ENCODE measurements around the gene RAP1GAP2.

Gene RAP1GAP2

DNA sequence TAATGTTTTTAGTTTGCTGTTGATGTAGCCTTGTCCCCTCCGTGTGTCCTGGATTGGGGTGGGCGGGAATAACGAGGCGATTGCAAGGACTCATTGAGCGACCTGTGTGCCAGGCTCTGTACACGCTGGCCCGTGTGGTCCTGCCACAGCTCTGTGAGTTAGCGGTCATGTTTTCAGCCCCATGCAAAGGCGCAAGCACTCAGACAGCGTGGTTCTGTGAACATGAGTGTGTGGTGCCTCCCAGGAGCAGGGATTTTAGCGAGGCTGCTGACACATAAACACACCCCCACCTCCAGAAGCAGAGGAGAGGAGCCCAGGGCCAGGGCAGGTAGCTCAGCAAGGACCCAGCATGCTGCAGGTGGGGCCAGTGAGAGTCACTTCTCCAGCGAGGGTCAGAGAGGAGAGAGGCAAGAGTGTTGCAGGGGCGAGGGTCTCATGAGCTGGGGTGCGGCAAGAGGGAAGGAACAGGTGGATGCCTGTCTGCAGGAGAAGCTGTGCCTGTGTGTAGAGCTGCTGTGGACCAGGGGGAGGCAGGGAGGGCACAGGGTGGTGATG is 151.8 kb downstream of the RAP1GAP2 start:
- no peak for DNase-seq (ENCODE audit: low spot score)

DNA sequence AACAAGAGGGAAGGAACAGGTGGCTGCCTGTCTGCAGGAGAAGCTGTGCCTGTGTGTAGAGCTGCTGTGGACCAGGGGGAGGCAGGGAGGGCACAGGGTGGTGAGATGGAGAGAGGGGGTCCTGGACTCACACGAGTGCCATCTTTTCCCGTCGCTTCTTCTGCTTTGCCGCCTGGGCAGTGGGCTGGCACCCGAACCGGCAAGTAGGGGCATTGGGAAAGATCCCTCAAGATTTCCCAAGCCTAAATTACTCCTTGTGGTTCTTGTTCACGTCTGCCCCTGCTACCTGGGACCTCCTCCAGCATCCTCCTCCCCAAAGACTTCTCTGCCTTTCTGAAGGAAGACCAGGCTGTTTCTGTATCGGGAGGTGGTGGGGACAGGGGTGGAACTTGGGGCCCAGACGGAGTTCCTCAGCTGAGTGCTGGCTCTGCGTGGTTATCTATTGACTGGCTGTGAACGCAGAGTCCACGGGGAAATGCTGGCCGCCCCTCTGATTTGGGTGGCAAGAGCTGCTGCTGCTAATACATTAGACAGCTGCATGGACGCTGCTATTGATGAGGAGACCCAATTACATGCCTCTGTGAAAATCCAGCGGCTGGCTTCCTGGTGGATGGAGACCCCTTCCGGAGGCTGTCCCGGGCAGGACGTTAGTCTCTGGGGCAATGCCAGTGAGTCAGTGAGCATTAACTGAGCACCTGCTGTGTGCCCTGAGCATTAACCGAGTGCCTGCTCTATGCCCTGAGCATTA is 152.7 kb downstream of the RAP1GAP2 start:
- DNase-seq (ENCODE audit: low spot score): no peak

DNA sequence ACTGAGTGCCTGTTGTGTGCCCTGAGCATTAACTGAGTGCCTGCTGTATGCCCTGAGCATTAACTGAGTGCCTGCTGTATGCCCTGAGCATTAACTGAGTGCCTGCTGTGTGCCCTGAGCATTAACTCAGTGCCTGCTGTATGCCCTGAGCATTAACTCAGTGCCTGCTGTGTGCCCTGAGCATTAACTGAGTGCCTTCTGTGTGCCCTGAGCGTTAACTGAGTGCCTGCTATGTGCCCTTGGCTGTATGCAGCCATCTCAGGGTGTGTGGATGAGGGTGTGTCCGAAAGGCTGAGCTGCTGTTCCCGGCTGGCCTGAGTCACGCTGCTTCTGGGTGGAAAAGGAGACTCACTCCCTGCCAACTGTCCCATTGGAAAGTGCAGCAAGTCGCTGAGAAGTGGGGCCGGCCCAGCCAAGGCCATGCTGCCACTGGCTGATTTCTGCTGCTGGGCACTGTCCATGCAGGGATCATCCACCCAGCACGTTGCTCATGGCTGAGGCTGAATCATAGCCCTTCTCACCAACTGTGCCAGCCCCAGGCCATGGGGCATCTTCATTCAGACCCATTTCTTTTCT is 153.3 kb downstream of the RAP1GAP2 start:
- no peak for DNase-seq (ENCODE audit: low spot score)

DNA sequence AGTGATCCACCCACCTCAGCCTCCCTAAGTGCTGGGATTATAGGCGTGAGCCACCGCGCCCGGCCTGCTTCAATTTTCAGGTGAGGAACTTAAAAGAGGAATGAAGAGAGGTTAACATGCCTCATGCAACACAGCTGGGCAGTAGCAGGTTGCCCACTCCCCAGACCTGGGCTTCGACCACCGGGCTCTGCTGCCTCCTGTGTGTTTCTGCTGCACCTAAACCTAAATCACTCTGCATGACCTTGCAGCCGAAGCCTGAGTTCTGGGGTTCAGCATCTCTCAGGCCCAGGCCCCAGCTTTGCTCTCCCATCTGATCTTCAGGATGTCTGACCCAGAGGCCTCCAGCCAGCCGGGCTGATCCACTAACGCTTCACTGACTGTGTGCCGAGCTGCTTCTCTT is 154.6 kb downstream of the RAP1GAP2 start:
- DNase-seq (ENCODE audit: low spot score): no peak

DNA sequence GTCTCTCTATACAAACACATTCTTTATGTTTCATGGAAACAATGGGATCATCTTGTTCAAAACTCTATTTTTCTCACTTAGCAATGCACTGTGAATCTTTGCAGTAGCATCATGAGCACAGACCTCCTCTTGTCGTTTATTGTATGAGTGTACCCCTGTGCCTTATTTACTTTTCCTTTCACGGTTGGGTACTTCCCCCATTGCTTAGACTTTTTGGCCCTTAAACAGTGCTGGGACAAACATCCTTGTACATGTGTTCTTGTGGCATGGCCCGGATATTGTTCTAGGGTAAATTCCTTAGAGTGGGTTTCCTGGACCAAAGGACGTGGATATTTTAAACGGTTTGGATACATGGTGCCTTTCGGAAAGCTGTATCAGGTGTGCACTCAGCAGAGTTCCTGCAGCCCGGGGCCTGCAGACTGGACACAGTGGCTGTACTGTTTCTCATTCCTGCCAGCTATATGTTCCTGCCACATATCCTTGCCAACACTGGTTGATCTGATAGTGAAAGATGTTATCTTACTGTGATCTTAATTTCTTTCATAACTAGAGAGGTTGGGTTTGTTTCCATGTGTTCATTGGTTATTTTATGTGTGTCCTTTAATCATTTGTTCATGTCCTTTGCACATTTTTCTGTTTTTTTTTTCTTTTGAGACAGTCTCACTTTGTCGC is 156.1 kb downstream of the RAP1GAP2 start:
- no peak for DNase-seq (ENCODE audit: low spot score)

DNA sequence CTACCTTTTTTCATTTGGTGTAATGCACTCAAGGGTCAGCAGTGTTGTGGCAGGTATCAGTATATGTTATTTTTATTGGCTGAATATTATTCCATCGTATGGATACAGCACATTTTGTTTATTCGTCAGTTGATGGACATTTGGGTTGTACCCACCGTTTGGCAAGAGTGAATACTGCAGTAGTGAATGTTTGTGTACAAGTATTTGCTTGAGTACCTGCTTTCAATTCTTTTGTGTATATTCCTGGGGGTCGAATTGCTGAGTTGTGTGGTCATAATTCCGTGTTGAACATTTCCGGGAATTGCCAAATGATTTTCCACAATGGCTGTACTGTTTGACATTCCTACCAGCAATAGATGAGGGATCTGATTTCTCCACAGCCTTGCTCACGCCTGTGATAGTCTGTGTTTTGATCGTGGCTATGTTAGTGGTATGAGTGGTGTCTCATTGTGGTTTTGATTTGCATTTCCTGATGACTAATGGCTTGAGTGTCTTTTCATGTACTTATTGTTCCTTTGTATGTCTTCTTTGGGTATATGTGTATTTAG is 158.7 kb downstream of the RAP1GAP2 start:
- DNase-seq (ENCODE audit: low spot score): no peak

DNA sequence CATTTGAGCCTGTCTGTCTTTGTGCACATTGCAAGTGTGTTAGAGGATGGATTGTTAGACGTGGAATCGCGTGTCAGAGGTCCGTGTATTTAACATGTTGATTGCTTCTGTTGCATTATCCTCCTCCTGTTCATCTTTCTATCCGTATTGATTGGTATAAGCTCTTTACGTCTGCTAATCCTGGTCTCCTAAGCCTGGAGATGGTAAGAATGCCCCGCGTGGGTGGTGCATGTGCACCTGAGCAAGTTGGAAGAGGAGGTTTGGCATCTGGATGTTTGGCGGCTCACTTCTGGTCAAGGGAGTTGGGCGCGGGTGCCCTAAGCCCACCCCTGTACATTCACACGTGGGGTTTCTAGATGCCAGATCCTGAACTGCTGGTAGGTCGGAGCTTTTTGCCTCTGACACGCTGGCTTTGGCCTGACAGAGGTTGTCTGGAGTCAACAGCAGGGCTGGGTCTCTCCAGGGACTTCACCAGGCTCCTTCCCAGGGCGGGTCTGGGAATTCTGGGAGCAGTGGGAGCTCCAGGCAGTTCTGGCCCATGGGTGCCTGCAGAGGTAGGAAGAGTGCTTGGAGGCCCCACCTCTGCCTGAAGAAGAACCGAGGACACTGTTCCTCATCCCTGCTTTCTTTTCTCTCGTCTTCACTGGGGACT is 159.8 kb downstream of the RAP1GAP2 start:
- no peak for DNase-seq (ENCODE audit: low spot score)

DNA sequence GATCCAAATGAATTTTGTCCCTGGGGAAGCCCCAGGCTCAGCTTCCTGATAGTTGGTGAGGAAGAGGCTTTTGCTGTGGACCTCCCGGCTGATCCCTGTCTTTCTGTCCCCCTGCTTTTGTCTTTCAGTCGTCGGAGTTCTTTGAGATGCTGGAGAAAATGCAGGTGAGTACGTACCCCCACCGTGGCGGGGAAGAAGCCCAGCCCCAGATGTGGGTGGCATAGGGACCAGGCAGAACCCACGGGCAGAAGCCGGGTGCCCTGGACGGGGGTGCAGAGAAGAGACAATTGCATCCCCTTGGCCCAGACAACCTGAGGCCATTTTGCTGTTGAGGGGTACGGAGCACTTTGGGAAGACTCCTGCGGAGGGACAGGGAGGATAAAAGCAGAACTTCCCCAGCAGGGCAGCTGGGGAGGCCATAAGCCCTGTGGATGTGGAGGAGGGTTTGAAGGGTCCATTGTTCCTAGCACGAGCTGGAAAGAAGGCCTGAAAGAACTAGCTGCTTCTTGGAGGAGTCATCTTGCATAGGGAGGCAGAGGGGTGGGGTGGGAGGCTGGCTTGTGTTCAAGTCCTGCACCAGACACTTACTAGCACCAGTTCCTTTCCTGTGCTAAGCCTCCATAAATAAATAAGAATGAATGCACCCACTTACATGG is 161.5 kb downstream of the RAP1GAP2 start:
- no peak for DNase-seq (ENCODE audit: low spot score)

DNA sequence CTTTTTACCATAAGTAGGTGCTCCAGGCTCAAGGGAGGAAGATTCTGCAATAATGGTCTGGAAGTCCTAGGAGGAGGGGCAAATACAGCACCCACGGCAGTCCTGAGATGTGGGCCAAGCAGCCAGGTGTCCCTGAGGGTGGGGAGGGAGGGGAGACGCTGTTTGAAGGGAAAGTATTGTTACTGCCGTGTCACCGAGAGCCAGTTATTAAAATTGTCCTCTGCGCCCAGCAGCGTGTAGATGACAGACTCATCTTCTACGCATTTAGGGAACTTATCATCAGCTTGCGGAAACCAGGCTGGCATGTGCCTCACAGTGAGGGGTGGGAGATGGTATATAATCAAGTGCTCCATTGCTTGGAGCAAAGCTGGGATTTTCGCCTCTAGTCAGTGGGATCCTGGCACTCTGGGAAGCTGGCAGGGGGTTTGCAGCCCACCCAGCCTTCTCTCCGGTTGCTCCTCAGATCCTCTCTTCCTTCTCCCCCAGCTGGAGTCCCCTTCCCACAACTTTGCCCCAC is 162.5 kb downstream of the RAP1GAP2 start:
- DNase-seq (ENCODE audit: low spot score): no peak

DNA sequence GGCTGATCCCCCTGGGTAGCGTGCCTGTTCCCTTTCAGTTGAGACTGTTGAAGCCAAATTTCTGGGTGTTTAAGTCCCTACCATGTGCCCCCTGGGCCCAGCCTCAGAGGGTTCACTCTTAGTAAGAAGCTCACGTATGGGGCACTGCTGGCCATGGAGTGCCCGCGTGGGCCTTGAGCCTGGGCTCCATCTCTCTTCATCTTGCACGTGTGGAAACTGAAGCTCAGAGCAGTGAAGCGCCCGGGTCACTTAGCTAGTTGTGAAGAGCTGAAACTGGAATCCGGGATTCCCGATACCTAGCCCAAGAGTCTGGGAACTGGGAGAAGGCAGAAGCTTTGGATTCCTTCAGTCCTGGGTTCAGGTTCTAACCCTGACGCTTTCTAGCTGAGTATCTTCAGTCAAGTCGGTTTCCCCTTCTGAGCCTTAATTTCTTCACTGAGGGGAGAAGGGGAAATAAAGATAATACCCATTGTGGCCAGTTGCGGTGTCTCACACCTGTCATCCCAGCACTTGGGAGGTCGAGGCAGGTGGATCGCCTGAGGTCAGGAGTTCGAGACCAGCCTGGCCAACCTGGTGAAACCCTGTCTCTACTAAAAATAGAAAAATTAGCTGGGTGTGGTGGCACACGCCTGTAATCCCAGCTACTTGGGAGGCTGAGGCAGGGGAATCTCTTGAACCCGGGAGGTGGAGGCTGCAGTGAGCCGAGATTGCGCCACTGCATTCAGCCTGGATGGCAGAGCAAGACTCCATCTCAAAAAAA is 163.3 kb downstream of the RAP1GAP2 start:
- DNase-seq (ENCODE audit: low spot score): no peak

DNA sequence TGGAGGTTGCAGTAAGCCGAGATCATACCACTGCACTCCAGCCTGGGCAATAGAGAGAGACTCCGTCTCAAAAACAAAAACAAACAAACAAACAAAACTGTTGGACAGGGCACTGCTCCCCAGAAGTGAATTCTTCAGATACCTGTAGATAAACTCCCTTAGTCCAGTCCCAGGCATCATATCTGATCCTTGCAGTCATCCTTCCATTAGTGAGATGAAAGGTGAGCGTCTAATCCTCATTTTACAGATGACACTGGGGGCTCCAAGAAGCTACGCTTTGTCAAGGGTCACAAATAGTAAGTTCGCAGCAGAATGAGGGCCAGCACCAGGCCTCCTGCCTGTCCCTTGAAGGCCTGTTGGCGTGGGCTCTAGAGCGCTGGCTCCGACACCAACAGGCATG is 165.2 kb downstream of the RAP1GAP2 start:
- no peak for DNase-seq (ENCODE audit: low spot score)

DNA sequence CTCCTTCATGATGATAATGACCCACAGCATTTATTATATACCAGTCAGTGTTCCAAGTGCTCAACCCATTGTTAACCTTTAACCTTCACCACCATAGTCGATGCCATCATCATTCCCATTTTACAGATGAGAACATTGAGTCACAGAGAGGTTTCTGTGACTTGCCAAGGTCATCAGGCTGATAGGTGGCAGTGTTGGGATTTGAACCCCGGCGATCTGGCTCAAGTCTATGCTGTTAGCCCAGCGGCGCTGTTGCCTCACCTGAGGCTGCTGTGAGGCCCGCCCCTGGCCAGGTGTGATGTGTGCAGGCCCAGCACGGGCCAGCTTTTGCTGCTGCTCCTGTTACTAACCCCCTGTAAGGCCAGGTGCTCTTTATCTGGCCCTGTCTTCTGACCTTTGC is 166.0 kb downstream of the RAP1GAP2 start:
- DNase-seq (ENCODE audit: low spot score): no peak

DNA sequence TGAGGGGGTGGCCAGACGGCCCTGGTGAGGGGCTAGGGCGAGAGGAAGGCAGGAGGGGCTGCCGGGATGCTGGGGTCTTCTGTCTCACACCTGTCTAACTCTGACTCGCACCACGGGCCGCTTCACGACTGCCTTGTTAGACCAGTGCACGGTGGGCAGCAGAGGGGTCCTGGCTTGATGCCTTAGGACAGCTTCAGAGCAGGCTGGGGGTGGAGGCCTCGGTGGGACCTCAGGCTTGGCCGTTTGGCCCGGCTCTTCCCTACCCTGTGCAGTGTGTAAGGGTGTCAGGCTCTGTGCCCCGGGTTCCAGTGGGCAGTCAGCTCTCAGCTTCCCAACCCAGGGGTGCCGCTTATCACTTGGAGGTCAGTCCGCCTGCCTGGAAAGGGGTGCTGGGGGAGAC is 166.5 kb downstream of the RAP1GAP2 start:
- DNase-seq (ENCODE audit: low spot score): no peak

DNA sequence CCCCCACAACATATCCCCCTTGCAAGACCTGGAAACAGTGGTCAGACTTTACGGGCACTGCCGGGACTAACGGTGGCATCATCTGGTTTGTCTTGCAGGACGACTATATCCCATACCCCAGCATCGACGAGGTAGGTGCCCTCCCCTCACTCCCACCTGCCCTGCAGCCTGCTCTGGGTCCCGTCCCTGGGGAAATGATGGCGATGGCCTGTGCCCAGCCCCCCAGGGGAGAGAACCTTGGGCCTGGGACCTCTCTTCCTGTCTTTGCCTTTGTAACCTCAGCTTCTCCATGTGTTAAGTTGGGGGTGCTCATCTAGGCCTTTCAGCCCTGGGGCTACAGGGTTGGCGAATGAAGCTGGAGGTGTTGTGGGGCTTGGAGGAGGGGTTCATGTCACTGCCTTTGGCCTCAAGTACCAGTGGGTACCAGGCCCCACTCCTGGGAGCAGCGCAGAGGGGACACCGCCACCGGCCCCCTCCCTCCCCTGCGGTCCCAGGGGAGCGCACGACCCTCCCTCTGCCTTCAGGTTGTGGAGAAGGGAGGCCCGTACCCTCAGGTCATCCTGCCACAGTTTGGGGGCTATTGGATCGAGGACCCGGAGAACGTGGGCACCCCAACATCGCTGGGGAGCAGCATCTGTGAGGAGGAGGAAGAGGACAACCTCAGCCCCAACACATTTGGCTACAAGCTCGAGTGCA is 167.2 kb downstream of the RAP1GAP2 start:
- no peak for DNase-seq (ENCODE audit: low spot score)

DNA sequence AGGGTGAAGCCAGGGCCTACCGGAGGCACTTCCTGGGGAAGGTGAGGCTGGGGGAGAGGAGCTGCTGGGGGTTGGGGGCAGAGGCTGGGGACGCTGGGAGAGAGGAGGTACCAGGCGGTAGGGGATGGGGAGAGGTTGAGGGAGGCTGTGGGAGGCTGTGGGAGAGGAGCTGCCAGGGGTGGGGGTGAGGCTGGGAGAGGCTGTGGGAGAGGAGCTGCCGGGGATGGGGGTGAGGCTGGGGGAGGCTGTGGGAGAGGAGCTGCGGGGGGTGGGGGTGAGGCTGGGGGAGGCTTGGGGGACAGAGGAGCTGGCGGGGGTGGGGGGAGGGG is 167.8 kb downstream of the RAP1GAP2 start:
- DNase-seq (ENCODE audit: low spot score): no peak

DNA sequence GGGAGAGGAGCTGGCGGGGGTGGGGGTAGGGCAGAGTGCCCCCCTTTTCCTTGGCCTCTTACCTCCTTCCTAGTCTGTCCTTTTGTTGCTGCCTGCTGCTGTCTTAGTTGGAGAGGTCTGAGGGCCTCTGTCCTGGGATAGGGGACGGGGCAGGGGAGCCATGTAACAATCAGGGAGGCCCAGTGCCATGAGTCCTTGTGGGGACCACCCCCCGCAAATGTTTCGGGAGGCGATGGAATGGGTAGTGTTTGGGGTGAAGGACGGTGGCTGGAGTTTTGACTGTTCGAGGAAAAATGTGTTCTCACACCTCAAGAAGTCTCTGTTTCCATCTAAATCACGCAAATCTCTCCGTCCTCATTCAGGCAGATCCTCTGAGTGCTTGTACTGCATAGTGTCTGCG is 168.1 kb downstream of the RAP1GAP2 start:
- no peak for DNase-seq (ENCODE audit: low spot score)

DNA sequence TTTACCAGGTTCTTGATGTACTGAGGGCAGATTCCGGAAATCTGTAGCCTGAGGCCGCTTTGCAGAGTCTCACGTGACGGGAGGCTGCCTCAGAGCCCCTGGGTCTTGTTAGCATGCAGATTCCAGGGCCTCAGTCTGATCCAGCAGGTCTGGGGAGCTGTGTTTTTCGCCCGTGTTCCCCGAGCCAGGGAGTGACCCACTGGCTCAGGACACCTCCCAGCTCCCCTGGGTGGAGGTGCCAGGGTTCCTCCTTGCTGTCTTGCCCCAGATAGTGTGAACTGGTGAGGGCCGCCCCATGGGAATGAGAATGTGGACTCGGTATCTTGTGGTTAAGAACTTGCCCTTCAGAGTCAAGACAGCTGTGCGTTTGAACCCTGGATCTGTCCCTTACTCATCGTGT is 168.6 kb downstream of the RAP1GAP2 start:
- DNase-seq (ENCODE audit: low spot score): no peak

DNA sequence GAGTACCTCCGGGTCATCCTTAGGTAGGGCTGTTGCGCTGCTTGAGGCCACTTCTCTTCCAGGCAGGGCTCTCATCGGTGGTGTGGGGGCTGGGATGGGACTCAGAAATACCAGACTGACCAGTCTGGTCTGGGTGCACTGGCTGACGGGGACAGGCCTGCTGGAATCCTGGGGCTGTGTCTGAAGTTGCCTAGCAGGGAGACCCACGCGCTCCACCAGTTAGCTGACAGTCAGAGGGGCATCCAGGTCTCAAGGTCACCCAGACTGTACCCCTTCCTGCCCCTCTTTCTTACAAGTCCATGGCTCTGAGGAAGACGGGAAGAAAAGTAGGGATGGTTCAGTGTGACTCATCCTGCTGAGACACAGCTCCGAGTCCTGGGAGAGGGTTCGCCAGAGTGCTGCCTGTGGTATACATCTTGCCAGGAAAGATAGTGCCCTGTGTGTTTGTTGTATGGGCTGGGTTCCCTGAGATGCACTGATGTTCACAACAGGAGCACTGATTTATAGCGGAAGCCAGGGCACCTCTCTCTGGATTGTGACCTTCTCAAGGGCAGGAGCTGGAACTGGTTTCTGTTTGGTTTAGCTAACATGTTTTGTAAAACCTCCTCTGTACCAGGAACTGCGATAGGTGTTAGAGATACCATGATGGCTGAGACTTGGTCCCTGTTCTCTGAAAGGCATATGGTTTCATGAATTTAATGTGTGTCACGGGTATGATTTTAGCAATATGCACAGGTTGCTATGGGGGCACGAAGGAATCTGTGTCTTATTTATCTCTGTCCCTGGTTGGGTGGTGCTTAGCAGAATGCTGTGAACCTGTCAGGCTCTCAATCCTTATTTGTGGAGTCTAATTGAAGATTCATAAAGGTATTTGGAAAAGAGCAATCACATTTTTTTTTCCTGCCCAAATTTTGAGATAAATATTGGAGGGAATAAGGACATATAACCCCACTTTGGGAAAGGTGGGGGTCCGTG is 169.7 kb downstream of the RAP1GAP2 start:
- no peak for DNase-seq (ENCODE audit: low spot score)

DNA sequence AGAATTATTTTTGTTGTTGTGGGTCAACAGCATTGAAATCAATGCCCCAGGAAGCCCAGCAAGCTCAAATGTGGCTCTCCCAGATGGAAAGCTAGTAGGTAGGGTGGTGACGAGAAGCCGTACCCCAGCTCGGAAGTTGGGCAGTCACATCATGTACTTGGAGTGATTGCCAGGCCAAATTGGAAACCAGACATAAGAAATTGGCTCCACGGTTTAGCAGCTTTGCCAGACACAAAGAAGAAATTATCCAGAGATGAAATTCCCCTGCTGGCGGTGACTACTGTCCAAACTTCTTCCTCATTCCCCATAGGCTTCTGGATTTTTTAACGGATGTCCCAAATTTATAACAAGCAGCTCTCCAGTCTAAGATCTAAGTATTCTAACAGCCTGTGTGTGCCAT is 171.3 kb downstream of the RAP1GAP2 start:
- no peak for DNase-seq (ENCODE audit: low spot score)

Data from hematopoietic multipotent progenitor cell treated with erythropoietin and hydrocortisone succinate and interleukin-3 and kit ligand, for 17 days (in vitro differentiated cells).